ENCODE measurements around the gene ZAR1. TPM values are rescaled to one million over a fixed set of nuclear protein-coding genes. Genes with fewer than 3 reads are reported as not detected.
A peak's percentile ranks its signal among the peaks of the same experiment; 100 is the strongest.

Gene ZAR1
- total and polyA plus RNA-seq, 10 of the 15 experiments (the other 5 are each of a cell fraction or from before 2014, with no cell fraction given): not detected

GRCh38 chr4:48445704-48446103 lies 44.3 kb upstream of the ZAR1 start:
- Histone ChIP-seq H3K27me3 (replicated peaks in 1 of 2; ENCODE audit: control insufficient read depth in 2 of 2, insufficient read depth in 2 of 2, low read length in 1 of 2) (no peaks in the 10 kb centered on the region), H3K79me2 (ENCODE audit: control insufficient read depth, insufficient read depth, low read length) (no peaks in the 10 kb centered on the region), H3K9me3 (replicated peaks; ENCODE audit: control insufficient read depth, insufficient read depth, low read length) (peaks cover 1% of the 10 kb centered on the region; the same call in 1 of the 3 replicates), H3K4me2 (ENCODE audit: control insufficient read depth, insufficient read depth) (no peak overlapping the region), H3K36me3 (ENCODE audit: control insufficient read depth in 2 of 2, insufficient read depth in 2 of 2, low read length in 1 of 2) (no peaks in the 10 kb centered on the region), H3K4me1 (ENCODE audit: control insufficient read depth, insufficient read depth, low read length) (no peaks in the 10 kb centered on the region), H3K4me3 (no peak overlapping the region), H4K20me1 (ENCODE audit: control insufficient read depth, insufficient read depth) (no peaks in the 10 kb centered on the region), H2AFZ (ENCODE audit: control insufficient read depth, low read depth, low read length) (no peak overlapping the region), H3K9ac (ENCODE audit: control insufficient read depth, insufficient read depth, low read length) (no peak overlapping the region), H3K27ac (ENCODE audit: control insufficient read depth, insufficient read depth) (no peak overlapping the region)
- ATAC-seq (peak; percentile 49; the same call in 1 of the 3 replicates), DNase-seq (ENCODE audit: low read depth, low spot score) (no peak), FAIRE-seq (no peak)
- RAD21 ChIA-PET (ENCODE audit: unreplicated experiment): interaction anchor here (1.0 to 1.3 kb wide), 2 partner anchors 515 to 517 kb away, joined by 3 to 4 read pairs; no protein-coding TSS in a partner anchor
- intact Hi-C loops (cut with micrococcal nuclease; ENCODE audit: unreplicated experiment) (loop anchor here (2.0 to 5.0 kb wide), 3 partner anchors 52 to 517 kb away; no protein-coding TSS in a partner anchor), in situ Hi-C loops (cut with MboI) (no loop called here)
- SMC1A ChIA-PET (ENCODE audit: uncharacterized antibody, unreplicated experiment): interaction anchor here (0.6 to 1.3 kb wide), 5 partner anchors 11 to 519 kb away, joined by 3 to 4 read pairs (median 3); no protein-coding TSS in a partner anchor
- CTCF ChIA-PET: interaction anchor here (0.7 to 2.7 kb wide), 13 partner anchors 11 to 519 kb away, joined by 3 to 18 read pairs (median 4); no protein-coding TSS in a partner anchor
- POLR2A ChIA-PET: no interaction called here
- BruUV-seq (replicated peaks): no TSS peak
- 11% methylated on average over 3 of the region's 3 CpGs for WGBS (ENCODE audit: insufficient coverage, insufficient replicate concordance, low lambda C conversion rate, missing lambda C conversion rate)
- TF ChIP-seq ETV6 (conservative IDR thresholded peaks at IDR 0.05 in 1 of 2, IDR thresholded peaks at IDR 0.05 in 1 of 2; ENCODE audit: borderline replicate concordance in 1 of 2, low read depth in 1 of 2) (no peak), CTCF (IDR thresholded peaks at IDR 0.05 in 2 of 3, conservative IDR thresholded peaks at IDR 0.05 in 1 of 3; ENCODE audit: control insufficient read depth in 2 of 3, extremely low read depth in 1 of 3, insufficient read depth in 1 of 3, low read depth in 3 of 3, low read length in 3 of 3) (peak in 1 of 3 experiments; percentile 31; a peak in 2 of 6 replicates), ATF3 (IDR thresholded peaks at IDR 0.05; ENCODE audit: borderline replicate concordance, extremely low read depth, low read depth, low read length) (no peak), BCL11A (IDR thresholded peaks at IDR 0.05; ENCODE audit: low read depth, low read length) (no peak), MYB (IDR thresholded peaks at IDR 0.05; ENCODE audit: borderline replicate concordance, low read depth, low read length) (no peak), ZBTB40 (IDR thresholded peaks at IDR 0.05; ENCODE audit: borderline replicate concordance) (no peak), SMAD5 (IDR thresholded peaks at IDR 0.05; ENCODE audit: low read depth) (no peak), RAD21 (IDR thresholded peaks at IDR 0.05; ENCODE audit: insufficient read depth, low read depth, low read length) (peak; percentile 53), YY1 (IDR thresholded peaks at IDR 0.05; ENCODE audit: low read depth, low read length) (no peak), REST (IDR thresholded peaks at IDR 0.05; ENCODE audit: low read depth, low read length) (no peak)
